Measurements from ENCODE around the gene ATG7. TPM values are rescaled to one million over a fixed set of nuclear protein-coding genes. Genes with fewer than 3 reads are reported as not detected.

ATG7 gene
- polyA plus RNA-seq, 1 donor (not counting 4 experiments of a cell fraction or from before 2014, with no cell fraction given), result 27.9 TPM

- Histone ChIP-seq H3K36me3 (ENCODE audit: control insufficient read depth in 2 of 2, extremely low read depth in 1 of 2, insufficient read depth in 2 of 2, low read length in 2 of 2) (peaks cover 7 to 11% of the 10 kb centered on the region in 2 experiments), H4K20me1 (ENCODE audit: control insufficient read depth, extremely low read depth, insufficient read depth, low read length) (no peaks in the 10 kb centered on the region), H3K4me3 (ENCODE audit: control insufficient read depth in 2 of 3, extremely low read depth in 1 of 3, insufficient read depth in 2 of 3, low read depth in 1 of 3, low read length in 3 of 3) (no peak overlapping the region), H3K27ac (ENCODE audit: control insufficient read depth, insufficient read depth, low read length) (no peak overlapping the region), H3K27me3 (ENCODE audit: control insufficient read depth, extremely low read depth, insufficient read depth, low read length) (no peaks in the 10 kb centered on the region), H3K79me2 (ENCODE audit: control insufficient read depth, insufficient read depth, low read length) (no peaks in the 10 kb centered on the region), H3K4me1 (ENCODE audit: control insufficient read depth, extremely low read depth, insufficient read depth, low read length) (peaks cover 3% of the 10 kb centered on the region), H3K9me1 (ENCODE audit: control insufficient read depth, extremely low read depth, insufficient read depth, low read length) (no peaks in the 10 kb centered on the region), H3K9me3 (ENCODE audit: control insufficient read depth, low read depth, low read length) (no peaks in the 10 kb centered on the region), H3K9ac (ENCODE audit: control insufficient read depth, extremely low read depth, insufficient read depth, low read length) (no peak overlapping the region), H3K4me2 (ENCODE audit: control insufficient read depth, extremely low read depth, insufficient read depth, low read depth, low read length) (no peak overlapping the region), H2AFZ (ENCODE audit: control insufficient read depth, low read length) (no peak overlapping the region)
- DNase-seq (ENCODE audit: low read depth, low spot score) (no peak), FAIRE-seq (no peak)
- TF ChIP-seq CTCF (optimal IDR thresholded peaks at IDR 0.05 in 1 of 3, IDR thresholded peaks at IDR 0.05 in 1 of 3, conservative IDR thresholded peaks at IDR 0.05 in 1 of 3; ENCODE audit: extremely low read depth in 1 of 3, insufficient read depth in 2 of 3, low read length in 3 of 3) (no peak), EZH2 (IDR thresholded peaks at IDR 0.05; ENCODE audit: low read length) (no peak)
- dilution Hi-C loops (cut with MboI; ENCODE audit: extremely low pct_ligation_motif_present, low sequenced_read_pairs), result no loop called here
Observed at GRCh38 chr3:11551036-11551435, 278.8 kb downstream of the ATG7 start.

GRCh38 chr3:11552289-11553264, 280.4 kb downstream of the ATG7 start:
- no peaks in the 10 kb centered on the region for H3K9me3 ChIP-seq (ENCODE audit: control insufficient read depth, low read depth, low read length)
- no peaks in the 10 kb centered on the region for H3K27me3 ChIP-seq (ENCODE audit: control insufficient read depth, extremely low read depth, insufficient read depth, low read length)
- peaks cover 11 to 16% of the 10 kb centered on the region in 2 experiments for H3K36me3 ChIP-seq (ENCODE audit: control insufficient read depth in 2 of 2, extremely low read depth in 1 of 2, insufficient read depth in 2 of 2, low read length in 2 of 2)
- TF ChIP-seq EZH2 (IDR thresholded peaks at IDR 0.05; ENCODE audit: low read length) (no peak), CTCF (optimal IDR thresholded peaks at IDR 0.05 in 1 of 3, IDR thresholded peaks at IDR 0.05 in 1 of 3, conservative IDR thresholded peaks at IDR 0.05 in 1 of 3; ENCODE audit: extremely low read depth in 1 of 3, insufficient read depth in 2 of 3, low read length in 3 of 3) (no peak)
- dilution Hi-C loops (cut with MboI; ENCODE audit: extremely low pct_ligation_motif_present, low sequenced_read_pairs), result no loop called here
- no peaks in the 10 kb centered on the region for H3K9me1 ChIP-seq (ENCODE audit: control insufficient read depth, extremely low read depth, insufficient read depth, low read length)
- no peak overlapping the region for H3K4me2 ChIP-seq (ENCODE audit: control insufficient read depth, extremely low read depth, insufficient read depth, low read depth, low read length)
- no peak overlapping the region for H3K4me3 ChIP-seq (ENCODE audit: control insufficient read depth in 2 of 3, extremely low read depth in 1 of 3, insufficient read depth in 2 of 3, low read depth in 1 of 3, low read length in 3 of 3)
- no peak overlapping the region for H3K27ac ChIP-seq (ENCODE audit: control insufficient read depth, insufficient read depth, low read length)
- no peak overlapping the region for H2AFZ ChIP-seq (ENCODE audit: control insufficient read depth, low read length)
- peaks cover 5% of the 10 kb centered on the region for H3K79me2 ChIP-seq (ENCODE audit: control insufficient read depth, insufficient read depth, low read length)
- H3K9ac ChIP-seq (ENCODE audit: control insufficient read depth, extremely low read depth, insufficient read depth, low read length), result no peak overlapping the region
- peaks cover 4% of the 10 kb centered on the region for H4K20me1 ChIP-seq (ENCODE audit: control insufficient read depth, extremely low read depth, insufficient read depth, low read length)
- FAIRE-seq (no peak), DNase-seq (ENCODE audit: low read depth, low spot score) (no peak)
- peaks cover 7% of the 10 kb centered on the region for H3K4me1 ChIP-seq (ENCODE audit: control insufficient read depth, extremely low read depth, insufficient read depth, low read length)

Data from keratinocyte (primary cell).